ENCODE results near the gene ARFGEF3. TPM values are rescaled to one million over a fixed set of nuclear protein-coding genes. Genes with fewer than 3 reads are reported as not detected.

Gene ARFGEF3
- total and polyA plus RNA-seq, 2 donors (not counting 1 experiment from before 2014, with no cell fraction given), result under 0.01 to 0.14 TPM

GRCh38 chr6:138215093-138215782, 53.5 kb downstream of the ARFGEF3 start:
- Histone ChIP-seq H3K4me3 (replicated peaks in 1 of 4; ENCODE audit: control extremely low read depth in 1 of 4, insufficient read depth in 1 of 4, low read depth in 3 of 4, low read length in 4 of 4) (no peak overlapping the region), H3K9ac (ENCODE audit: insufficient read depth, low read length) (no peak overlapping the region), H3K79me2 (ENCODE audit: control insufficient read depth, insufficient read depth, low read length) (no peaks in the 10 kb centered on the region), H3K27me3 (ENCODE audit: control insufficient read depth, insufficient read depth, low read length) (no peaks in the 10 kb centered on the region), H3K36me3 (ENCODE audit: control insufficient read depth, insufficient read depth, low read length) (no peaks in the 10 kb centered on the region), H3K4me1 (ENCODE audit: control insufficient read depth, extremely low read depth, insufficient read depth, low read length) (no peaks in the 10 kb centered on the region), H2AFZ (ENCODE audit: low read length) (no peak overlapping the region), H3K4me2 (ENCODE audit: extremely low read depth, insufficient read depth, low read length) (no peak overlapping the region), H3K27ac (ENCODE audit: insufficient read depth, low read length) (no peak overlapping the region), H3K9me3 (ENCODE audit: control insufficient read depth, insufficient read depth, low read depth, low read length) (no peaks in the 10 kb centered on the region), H4K20me1 (ENCODE audit: control insufficient read depth, extremely low read depth, insufficient read depth, low read length) (no peaks in the 10 kb centered on the region)
- DNase-seq (ENCODE audit: low read depth in 2 of 2), result no peak
- TF ChIP-seq CTCF (conservative IDR thresholded peaks at IDR 0.05 in 1 of 2, IDR thresholded peaks at IDR 0.05 in 1 of 2; ENCODE audit: low read depth in 1 of 2, low read length in 2 of 2) (no peak), EZH2 (IDR thresholded peaks at IDR 0.05; ENCODE audit: low read length, missing control alignments) (no peak)

- Histone ChIP-seq H3K4me1 (ENCODE audit: control insufficient read depth, extremely low read depth, insufficient read depth, low read length) (no peaks in the 10 kb centered on the region), H2AFZ (ENCODE audit: low read length) (no peak within 1 kb of the TSS), H3K27me3 (ENCODE audit: control insufficient read depth, insufficient read depth, low read length) (no peaks in the 10 kb centered on the region), H3K4me3 (replicated peaks in 1 of 4; ENCODE audit: control extremely low read depth in 1 of 4, insufficient read depth in 1 of 4, low read depth in 3 of 4, low read length in 4 of 4) (no peak within 1 kb of the TSS), H3K9ac (ENCODE audit: insufficient read depth, low read length) (no peak within 1 kb of the TSS), H3K4me2 (ENCODE audit: extremely low read depth, insufficient read depth, low read length) (no peak within 1 kb of the TSS), H3K9me3 (ENCODE audit: control insufficient read depth, insufficient read depth, low read depth, low read length) (no peaks in the 10 kb centered on the region), H3K36me3 (ENCODE audit: control insufficient read depth, insufficient read depth, low read length) (no peaks in the 10 kb centered on the region), H4K20me1 (ENCODE audit: control insufficient read depth, extremely low read depth, insufficient read depth, low read length) (no peaks in the 10 kb centered on the region), H3K27ac (ENCODE audit: insufficient read depth, low read length) (no peak within 1 kb of the TSS), H3K79me2 (ENCODE audit: control insufficient read depth, insufficient read depth, low read length) (no peaks in the 10 kb centered on the region)
- TF ChIP-seq EZH2 (IDR thresholded peaks at IDR 0.05; ENCODE audit: low read length, missing control alignments) (no peak), CTCF (conservative IDR thresholded peaks at IDR 0.05 in 1 of 2, IDR thresholded peaks at IDR 0.05 in 1 of 2; ENCODE audit: low read depth in 1 of 2, low read length in 2 of 2) (no peak)
- DNase-seq (ENCODE audit: low read depth in 2 of 2), result no peak
These were observed 56.7 kb downstream of the ARFGEF3 start, which contains the start of gene PBOV1 for GRCh38 chr6:138218449-138218848. Gene PBOV1, minus strand, starts transcription at chr6:138218491. Its CDS starts 96 bp downstream, at chr6:138218395.

GRCh38 chr6:138219398-138219797, 57.7 kb downstream of the ARFGEF3 start:
- DNase-seq (ENCODE audit: low read depth in 2 of 2), result no peak
- Histone ChIP-seq H3K27ac (ENCODE audit: insufficient read depth, low read length) (no peak overlapping the region), H3K36me3 (ENCODE audit: control insufficient read depth, insufficient read depth, low read length) (no peaks in the 10 kb centered on the region), H3K27me3 (ENCODE audit: control insufficient read depth, insufficient read depth, low read length) (no peaks in the 10 kb centered on the region), H3K9ac (ENCODE audit: insufficient read depth, low read length) (no peak overlapping the region), H3K4me2 (ENCODE audit: extremely low read depth, insufficient read depth, low read length) (no peak overlapping the region), H3K4me3 (replicated peaks in 1 of 4; ENCODE audit: control extremely low read depth in 1 of 4, insufficient read depth in 1 of 4, low read depth in 3 of 4, low read length in 4 of 4) (no peak overlapping the region), H4K20me1 (ENCODE audit: control insufficient read depth, extremely low read depth, insufficient read depth, low read length) (no peaks in the 10 kb centered on the region), H3K4me1 (ENCODE audit: control insufficient read depth, extremely low read depth, insufficient read depth, low read length) (no peaks in the 10 kb centered on the region), H3K9me3 (ENCODE audit: control insufficient read depth, insufficient read depth, low read depth, low read length) (no peaks in the 10 kb centered on the region), H2AFZ (ENCODE audit: low read length) (no peak overlapping the region), H3K79me2 (ENCODE audit: control insufficient read depth, insufficient read depth, low read length) (no peaks in the 10 kb centered on the region)
- TF ChIP-seq EZH2 (IDR thresholded peaks at IDR 0.05; ENCODE audit: low read length, missing control alignments) (no peak), CTCF (conservative IDR thresholded peaks at IDR 0.05 in 1 of 2, IDR thresholded peaks at IDR 0.05 in 1 of 2; ENCODE audit: low read depth in 1 of 2, low read length in 2 of 2) (no peak)
